ENCODE data around the gene MANSC4. TPM values are rescaled to one million over a fixed set of nuclear protein-coding genes. Genes with fewer than 3 reads are reported as not detected.

MANSC4 gene
- polyA plus RNA-seq, 1 donor from 2014 or later = 0.43 TPM

GRCh38 chr12:27771481-27772327 is 8.3 kb downstream of the MANSC4 start:
- H4K20me1 ChIP-seq (ENCODE audit: insufficient read depth) = no peaks in the 10 kb centered on the region
- no peaks in the 10 kb centered on the region for H3K79me2 ChIP-seq (replicated peaks; ENCODE audit: insufficient read depth, low read length)
- H3K9me3 ChIP-seq (ENCODE audit: low read length) = no peaks in the 10 kb centered on the region
- H3K4me2 ChIP-seq (ENCODE audit: low read length) = no peak overlapping the region
- H3K9me2 ChIP-seq (ENCODE audit: insufficient read depth, low read length) = no peaks in the 10 kb centered on the region
- no peak overlapping the region for H3K9ac ChIP-seq (ENCODE audit: low read length)
- no peak overlapping the region for H2AFZ ChIP-seq (ENCODE audit: low read depth, low read length)
- H3K27me3 ChIP-seq (ENCODE audit: insufficient read depth, low read depth, low read length) = no peaks in the 10 kb centered on the region
- no peak overlapping the region for H3K4me3 ChIP-seq (ENCODE audit: low read length)
- no peaks in the 10 kb centered on the region for H3K36me3 ChIP-seq (ENCODE audit: insufficient read depth, low read length)
- TF ChIP-seq EP300 (conservative IDR thresholded peaks at IDR 0.05; ENCODE audit: poor library complexity, severe bottlenecking) (no peak), RAD21 (conservative IDR thresholded peaks at IDR 0.05) (no peak), EZH2 (IDR thresholded peaks at IDR 0.05; ENCODE audit: borderline replicate concordance, insufficient read depth, low read length, poor library complexity, severe bottlenecking) (no peak), TAF1 (IDR thresholded peaks at IDR 0.05; ENCODE audit: low read depth) (no peak), POLR2AphosphoS5 (IDR thresholded peaks at IDR 0.05) (no peak), MXI1 (conservative IDR thresholded peaks at IDR 0.05; ENCODE audit: poor library complexity, severe bottlenecking) (no peak)
- H3F3A ChIP-seq (ENCODE audit: insufficient read depth, low read length, poor library complexity, severe bottlenecking) = no peaks in the 10 kb centered on the region
- H3K27ac ChIP-seq (ENCODE audit: low read length) = no peak overlapping the region

DNA sequence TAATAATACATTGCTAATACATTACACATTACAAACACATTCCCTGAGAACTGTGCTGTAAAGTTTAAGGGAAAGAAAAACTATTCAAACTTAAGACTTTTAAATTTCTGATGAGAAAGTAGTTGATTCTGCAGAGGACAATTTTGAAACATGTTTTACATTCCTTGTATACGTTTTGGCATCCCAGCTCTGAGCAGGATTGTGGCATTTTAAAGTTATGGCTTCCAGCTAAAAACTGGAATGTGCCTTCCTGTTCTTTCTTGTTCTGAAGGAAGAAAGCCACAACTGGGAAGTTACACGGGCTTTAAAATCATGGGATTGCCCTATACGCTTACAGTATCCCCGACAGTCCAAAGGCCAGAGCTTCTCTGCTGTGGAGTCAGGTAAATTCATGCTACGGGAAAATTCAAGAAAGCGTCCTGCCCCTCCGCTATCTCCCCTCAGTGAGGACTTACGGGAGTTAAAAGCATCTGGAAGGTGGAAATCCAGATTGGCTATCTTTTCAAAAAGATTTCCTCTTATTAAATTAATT is 10.8 kb downstream of the MANSC4 start:
- no peak overlapping the region for H3K4me2 ChIP-seq (ENCODE audit: low read length)
- H3F3A ChIP-seq (ENCODE audit: insufficient read depth, low read length, poor library complexity, severe bottlenecking) = no peaks in the 10 kb centered on the region
- no peak overlapping the region for H3K27ac ChIP-seq (ENCODE audit: low read length)
- H3K9me2 ChIP-seq (ENCODE audit: insufficient read depth, low read length) = no peaks in the 10 kb centered on the region
- TF ChIP-seq, protein P1, sequence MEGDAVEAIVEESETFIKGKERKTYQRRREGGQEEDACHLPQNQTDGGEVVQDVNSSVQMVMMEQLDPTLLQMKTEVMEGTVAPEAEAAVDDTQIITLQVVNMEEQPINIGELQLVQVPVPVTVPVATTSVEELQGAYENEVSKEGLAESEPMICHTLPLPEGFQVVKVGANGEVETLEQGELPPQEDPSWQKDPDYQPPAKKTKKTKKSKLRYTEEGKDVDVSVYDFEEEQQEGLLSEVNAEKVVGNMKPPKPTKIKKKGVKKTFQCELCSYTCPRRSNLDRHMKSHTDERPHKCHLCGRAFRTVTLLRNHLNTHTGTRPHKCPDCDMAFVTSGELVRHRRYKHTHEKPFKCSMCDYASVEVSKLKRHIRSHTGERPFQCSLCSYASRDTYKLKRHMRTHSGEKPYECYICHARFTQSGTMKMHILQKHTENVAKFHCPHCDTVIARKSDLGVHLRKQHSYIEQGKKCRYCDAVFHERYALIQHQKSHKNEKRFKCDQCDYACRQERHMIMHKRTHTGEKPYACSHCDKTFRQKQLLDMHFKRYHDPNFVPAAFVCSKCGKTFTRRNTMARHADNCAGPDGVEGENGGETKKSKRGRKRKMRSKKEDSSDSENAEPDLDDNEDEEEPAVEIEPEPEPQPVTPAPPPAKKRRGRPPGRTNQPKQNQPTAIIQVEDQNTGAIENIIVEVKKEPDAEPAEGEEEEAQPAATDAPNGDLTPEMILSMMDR (IDR thresholded peaks at IDR 0.05; ENCODE audit: poor library complexity, severe bottlenecking) = no peak
- TF ChIP-seq POLR2AphosphoS5 (IDR thresholded peaks at IDR 0.05) (no peak), MXI1 (conservative IDR thresholded peaks at IDR 0.05; ENCODE audit: poor library complexity, severe bottlenecking) (no peak), TAF1 (IDR thresholded peaks at IDR 0.05; ENCODE audit: low read depth) (no peak), EZH2 (IDR thresholded peaks at IDR 0.05; ENCODE audit: borderline replicate concordance, insufficient read depth, low read length, poor library complexity, severe bottlenecking) (no peak), REST (IDR thresholded peaks at IDR 0.05; ENCODE audit: borderline replicate concordance) (no peak), SMC3 (conservative IDR thresholded peaks at IDR 0.05; ENCODE audit: poor library complexity) (no peak), EP300 (conservative IDR thresholded peaks at IDR 0.05; ENCODE audit: poor library complexity, severe bottlenecking) (no peak), RAD21 (conservative IDR thresholded peaks at IDR 0.05) (no peak)
- no peaks in the 10 kb centered on the region for H3K79me2 ChIP-seq (replicated peaks; ENCODE audit: insufficient read depth, low read length)
- no peaks in the 10 kb centered on the region for H3K9me3 ChIP-seq (ENCODE audit: low read length)
- no peaks in the 10 kb centered on the region for H3K27me3 ChIP-seq (ENCODE audit: insufficient read depth, low read depth, low read length)
- H4K20me1 ChIP-seq (ENCODE audit: insufficient read depth) = no peaks in the 10 kb centered on the region
- no peak overlapping the region for H3K4me3 ChIP-seq (ENCODE audit: low read length)
- H3K36me3 ChIP-seq (ENCODE audit: insufficient read depth, low read length) = no peaks in the 10 kb centered on the region
- H2AFZ ChIP-seq (ENCODE audit: low read depth, low read length) = no peak overlapping the region
- H3K9ac ChIP-seq (ENCODE audit: low read length) = no peak overlapping the region

Measured in neural cell (in vitro differentiated cells).